Erythroblast (primary cell): Measurements from ENCODE around the gene C12orf56.

Source experiments
- GATA1 ChIP-seq: IDR thresholded peaks from 2 replicates; pipeline ENCODE4 v1.6.1; 2011; ENCODE audit warnings: low read depth, mild to moderate bottlenecking, control low read depth, low read length, moderate library complexity
- POLR2A ChIP-seq: IDR thresholded peaks from 2 replicates; pipeline ENCODE4 v1.6.1; 2011; ENCODE audit warnings: mild to moderate bottlenecking, low read length

GRCh38 chr12:64222009-64222765 is 168.4 kb downstream of the C12orf56 start, which contains the start of gene KICS2:
- TF ChIP-seq POLR2A (peak; percentile 93), GATA1 (no peak)
